HCT116 (cell line): Measurements from ENCODE around the gene PLAGL2. TPM values are rescaled to one million over a fixed set of nuclear protein-coding genes. Genes with fewer than 3 reads are reported as not detected.

Source experiments
- ATAC-seq: fragments of 200-7000 bp; cut with Tn5 transposase; 2 replicates; pipeline ENCODE4 v1.9.1; 2020; ENCODE audit warnings: mild to moderate bottlenecking, moderate library complexity
- BruUV-seq: library from RNA; stranded (reverse); fragments of 400-500 nt; replicated peaks from 2 replicates; lab custom pipeline; 2021; lab: Mats Ljungman, UMichigan
- CTCF ChIA-PET: fragments of 300-600 bp; sonication (Branson Sonifier 250); formaldehyde crosslinking; loops from one replicate; lab custom pipeline; 2021; ENCODE audit warnings: antibody characterized with exemption; lab: Charles Lee
- POLR2A ChIA-PET: fragments of 300-600, 350-600 bp; sonication (Branson Sonifier 250); formaldehyde crosslinking; loops from one replicate; lab custom pipeline; 2021; ENCODE audit warnings: antibody characterized with exemption; lab: Charles Lee
- RAD21 ChIA-PET, 2 experiments: fragments of 300-600 bp; sonication (Branson Sonifier 250); formaldehyde crosslinking; loops; one replicate each; lab custom pipeline; 2023; ENCODE audit warnings: low total read pairs in 2 of 2; ENCODE audit not compliant: uncharacterized antibody in 2 of 2, unreplicated experiment in 2 of 2, low non-redundant PET in 1 of 2; lab: Charles Lee
- DNase-seq: peaks from one replicate; pipeline ENCODE4 v3.0.0-alpha.2; 2010; ENCODE audit warnings: low read depth, low spot score
- H2AFZ ChIP-seq: fragments of 200-600 bp; shearing (Covaris generic), sonication (generic); 2 replicates; pipeline ENCODE4 v1.6.1; 2017; ENCODE audit warnings: low read depth, mixed run types, mixed read lengths, antibody characterized with exemption, low read length; ENCODE audit not compliant: poor library complexity, severe bottlenecking
- H3K27ac ChIP-seq: 2 replicates; pipeline ENCODE4 v1.5.1; 2012; ENCODE audit warnings: low read depth, low read length
- H3K27me3 ChIP-seq: fragments of 200-600 bp; sonication (generic); 2 replicates; pipeline ENCODE4 v1.6.1; 2016; ENCODE audit warnings: mixed run types, low read length, mixed read lengths; ENCODE audit not compliant: insufficient read depth
- H3K36me3 ChIP-seq, 2 experiments: fragments of 200-500 bp in 1 of 2; fragments of 200-600 bp in 1 of 2; sonication (Bioruptor generic) in 1 of 2; sonication (generic) in 1 of 2; 2 replicates each; pipeline versions ENCODE4 v1.5.1 to v1.6.1; 2014 to 2016; ENCODE audit warnings: low read length in 2 of 2, inconsistent platforms in 1 of 2, mixed read lengths in 1 of 2, mixed run types in 1 of 2; ENCODE audit not compliant: insufficient read depth in 2 of 2, control insufficient read depth in 1 of 2
- H3K4me1 ChIP-seq, 2 experiments: fragments of 200-600 bp in 1 of 2; sonication (generic) in 1 of 2; 2 replicates each; pipeline versions ENCODE4 v1.5.1 to v1.6.1; 2012 to 2017; ENCODE audit warnings: low read length in 2 of 2, inconsistent platforms in 1 of 2, mild to moderate bottlenecking in 1 of 2, mixed read lengths in 1 of 2, mixed run types in 1 of 2, moderate library complexity in 1 of 2; ENCODE audit not compliant: insufficient read depth in 2 of 2, control insufficient read depth in 1 of 2
- H3K4me2 ChIP-seq: fragments of 200-600 bp; sonication (generic); 2 replicates; pipeline ENCODE4 v1.6.1; 2017; ENCODE audit warnings: mixed run types, low read length, mixed read lengths
- H3K4me3 ChIP-seq, 2 experiments: fragments of 200-600 bp in 1 of 2; sonication (generic) in 1 of 2; replicated peaks in 1 of 2; 2 replicates each; pipeline ENCODE4 v1.5.1; 2011 to 2016; ENCODE audit warnings: low read length in 2 of 2, control low read depth in 1 of 2, low read depth in 1 of 2, mild to moderate bottlenecking in 1 of 2, mixed read lengths in 1 of 2, mixed run types in 1 of 2
- H3K79me2 ChIP-seq: fragments of 200-600 bp; sonication (generic); 2 replicates; pipeline ENCODE4 v1.6.1; 2017; ENCODE audit warnings: mild to moderate bottlenecking, mixed run types, low read length, moderate library complexity, mixed read lengths; ENCODE audit not compliant: insufficient read depth
- H3K9ac ChIP-seq: fragments of 200-600 bp; sonication (generic); 2 replicates; pipeline ENCODE4 v1.6.1; 2016; ENCODE audit warnings: low read length, mixed read lengths
- H3K9me2 ChIP-seq: fragments of 200-600 bp; sonication (generic), shearing (Covaris generic); 2 replicates; pipeline ENCODE4 v1.6.1; 2017; ENCODE audit warnings: mixed run types, mild to moderate bottlenecking, moderate library complexity; ENCODE audit not compliant: insufficient read depth
- H3K9me3 ChIP-seq, 2 experiments: fragments of 200-500 bp in 1 of 2; fragments of 200-600 bp in 1 of 2; sonication (Bioruptor generic) in 1 of 2; sonication (generic) in 1 of 2; 2 replicates each; pipeline ENCODE4 v1.6.1; 2014 to 2017; ENCODE audit warnings: low read length in 2 of 2, mixed read lengths in 2 of 2, inconsistent platforms in 1 of 2, low read depth in 1 of 2, mild to moderate bottlenecking in 1 of 2, mixed run types in 1 of 2, moderate library complexity in 1 of 2; ENCODE audit not compliant: control insufficient read depth in 1 of 2, insufficient read depth in 1 of 2
- H4K20me1 ChIP-seq: fragments of 200-600 bp; sonication (generic), shearing (Covaris generic); 2 replicates; pipeline ENCODE4 v1.6.1; 2017; ENCODE audit warnings: mixed run types, mild to moderate bottlenecking, moderate library complexity; ENCODE audit not compliant: insufficient read depth
- CEBPB ChIP-seq: IDR thresholded peaks from 2 replicates; pipeline ENCODE4 v1.6.1; 2012; ENCODE audit warnings: low read depth
- CTCF ChIP-seq, 3 experiments: fragments of 200-600 bp in 1 of 3; sonication (generic) in 1 of 3; IDR thresholded peaks in 2 of 3; conservative IDR thresholded peaks in 1 of 3; 2 replicates each; pipeline ENCODE4 v1.5.1; 2012 to 2017; ENCODE audit warnings: low read depth in 2 of 3, low read length in 2 of 3, antibody characterized with exemption in 1 of 3, borderline replicate concordance in 1 of 3, control low read depth in 1 of 3, mild to moderate bottlenecking in 1 of 3, mixed read lengths in 1 of 3, mixed run types in 1 of 3, moderate library complexity in 1 of 3; ENCODE audit not compliant: insufficient read depth in 1 of 3
- EZH2 ChIP-seq: fragments of 200-600 bp; sonication (generic); IDR thresholded peaks from 2 replicates; pipeline ENCODE4 v1.6.1; 2017; ENCODE audit warnings: antibody characterized with exemption, mixed run types
- EZH2phosphoT487 ChIP-seq: fragments of 200-600 bp; IDR thresholded peaks from 2 replicates; pipeline ENCODE4 v1.6.1; 2018; ENCODE audit warnings: antibody characterized with exemption, borderline replicate concordance
- REST ChIP-seq: IDR thresholded peaks from 2 replicates; pipeline ENCODE4 v1.6.1; 2012; ENCODE audit warnings: low read depth
- intact Hi-C: fragments of 100-400 bp; cut with micrococcal nuclease; formaldehyde crosslinking; loops from 2 replicates; pipeline ENCODE4 v1.10.0; 2022
- total RNA-seq: library from RNA; stranded (reverse); gene quantifications from one replicate; pipeline ENCODE4 v1.2.1, GENCODE V29; 2021; ENCODE audit not compliant: unreplicated experiment
- TF ChIP-seq, protein P1 (sequence below): IDR thresholded peaks from 2 replicates; pipeline ENCODE4 v1.6.1; 2012

The PLAGL2 gene
- total RNA-seq, 1 experiment from 2014 or later = 18.3 TPM

- TF ChIP-seq REST (no peak), CTCF (IDR thresholded peaks at IDR 0.05 in 2 of 3, conservative IDR thresholded peaks at IDR 0.05 in 1 of 3; ENCODE audit: borderline replicate concordance in 1 of 3, insufficient read depth in 1 of 3, low read depth in 2 of 3, low read length in 2 of 3) (no peak)
Observed at GRCh38 chr20:32251470-32251869, 43.9 kb upstream of the PLAGL2 start (continued).

- RAD21 ChIA-PET = no interaction called here
- peaks cover 0 to 9% of the 10 kb centered on the region in 2 experiments; a peak in 2 of 4 replicates for H3K4me1 ChIP-seq
- no peak overlapping the region for H3K4me3 ChIP-seq
- no peak overlapping the region for H3K27ac ChIP-seq
- H3K36me3 ChIP-seq = no peaks in the 10 kb centered on the region
- intact Hi-C loops = no loop called here
- H3K9me2 ChIP-seq = no peaks in the 10 kb centered on the region
- CTCF ChIA-PET = no interaction called here
- POLR2A ChIA-PET = no interaction called here
- H3K79me2 ChIP-seq = no peaks in the 10 kb centered on the region
- no peak overlapping the region for H3K4me2 ChIP-seq
- DNase-seq (no peak), ATAC-seq (no peak)
- H2AFZ ChIP-seq = no peak overlapping the region
- TF ChIP-seq EZH2phosphoT487 = no peak
- TF ChIP-seq CEBPB = no peak
- TF ChIP-seq, protein P1, sequence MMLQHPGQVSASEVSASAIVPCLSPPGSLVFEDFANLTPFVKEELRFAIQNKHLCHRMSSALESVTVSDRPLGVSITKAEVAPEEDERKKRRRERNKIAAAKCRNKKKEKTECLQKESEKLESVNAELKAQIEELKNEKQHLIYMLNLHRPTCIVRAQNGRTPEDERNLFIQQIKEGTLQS = no peak
- no peak for TF ChIP-seq EZH2
- no peak overlapping the region for H3K9ac ChIP-seq
- BruUV-seq = no TSS peak
- H4K20me1 ChIP-seq = no peaks in the 10 kb centered on the region
- H3K27me3 ChIP-seq = no peaks in the 10 kb centered on the region
- H3K9me3 ChIP-seq = no peaks in the 10 kb centered on the region
Observed at GRCh38 chr20:32249030-32249738, 41.6 kb upstream of the PLAGL2 start.
